ENCODE data around the gene BBS4.

DNA sequence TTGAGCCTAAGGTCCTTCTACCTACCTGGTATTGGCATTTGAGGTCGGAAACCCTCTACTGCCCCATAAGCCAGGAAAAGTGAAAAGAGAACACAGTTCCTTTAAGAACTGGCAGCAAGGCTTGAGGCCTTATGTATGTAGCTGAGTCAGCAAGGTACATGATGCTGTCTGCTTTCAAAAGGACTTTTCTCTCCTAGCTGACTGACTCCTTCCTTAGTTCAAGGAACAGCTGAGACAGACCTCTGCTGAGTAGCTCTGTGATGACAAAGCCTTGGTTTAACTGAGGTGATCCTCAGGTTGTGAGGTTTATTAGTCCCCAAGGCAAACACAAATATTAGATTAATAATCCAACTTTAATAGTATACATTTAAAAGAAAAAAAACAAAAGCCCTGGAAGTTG, 51.7 kb downstream of the BBS4 start:
- no peak for TF ChIP-seq YY1 (IDR thresholded peaks at IDR 0.05; ENCODE audit: insufficient read depth, insufficient read length)
- no peak for TF ChIP-seq SUZ12 (IDR thresholded peaks at IDR 0.05; ENCODE audit: extremely low read depth, insufficient read depth, insufficient read length)
- no peak for TF ChIP-seq ZNF274 (IDR thresholded peaks at IDR 0.05; ENCODE audit: low read depth, low read length)

Measured in NT2/D1 (cell line).